SU-DHL-6 (cell line): ENCODE data around the gene SLC9A1.

Experiments
- H2AFZ ChIP-seq: fragments of 200-600 bp; sonication (generic); 2 replicates; pipeline ENCODE4 v1.6.1; 2014; ENCODE audit warnings: low read depth, mild to moderate bottlenecking, moderate library complexity, mixed read lengths, antibody characterized with exemption, low read length; ENCODE audit not compliant: severe bottlenecking
- H3F3A ChIP-seq: fragments of 200-600 bp; shearing (Covaris generic); 2 replicates; pipeline ENCODE4 v1.6.0; 2016; ENCODE audit warnings: antibody characterized with exemption, mild to moderate bottlenecking; ENCODE audit not compliant: insufficient read depth
- H3K27ac ChIP-seq: fragments of 200-600 bp; sonication (generic); 2 replicates; pipeline ENCODE4 v1.5.1; 2016; ENCODE audit warnings: low read depth, mild to moderate bottlenecking, low read length, moderate library complexity, mixed read lengths
- H3K27me3 ChIP-seq: fragments of 200-600 bp; sonication (generic), shearing (Covaris generic); 2 replicates; pipeline ENCODE4 v1.6.0; 2014; ENCODE audit warnings: mild to moderate bottlenecking, low read length
- H3K36me3 ChIP-seq: fragments of 200-600 bp; sonication (generic); 2 replicates; pipeline ENCODE4 v1.6.1; 2014; ENCODE audit warnings: mild to moderate bottlenecking, low read length, mixed read lengths
- H3K4me2 ChIP-seq: fragments of 300-600, 200-600 bp; shearing (Covaris generic), sonication (generic); 2 replicates; pipeline ENCODE4 v1.6.0; 2014; ENCODE audit warnings: low read length, low read depth, mild to moderate bottlenecking; ENCODE audit not compliant: poor library complexity, severe bottlenecking
- H3K4me3 ChIP-seq: fragments of 200-600 bp; sonication (generic); 2 replicates; pipeline ENCODE4 v1.5.1; 2014; ENCODE audit warnings: antibody characterized with exemption, low read length, mild to moderate bottlenecking, mixed read lengths; ENCODE audit not compliant: insufficient read depth, poor library complexity, severe bottlenecking
- H3K79me2 ChIP-seq: fragments of 200-600 bp; sonication (generic); 2 replicates; pipeline ENCODE4 v1.6.1; 2014; ENCODE audit warnings: mild to moderate bottlenecking, low read length, moderate library complexity; ENCODE audit not compliant: insufficient read depth
- H3K9ac ChIP-seq: fragments of 200-600 bp; sonication (generic); 2 replicates; pipeline ENCODE4 v1.7.0; 2014; ENCODE audit warnings: mild to moderate bottlenecking, low read length
- H3K9me2 ChIP-seq: fragments of 200-600 bp; sonication (generic); replicated peaks from 2 replicates; pipeline ENCODE4 v1.6.1; 2014; ENCODE audit warnings: low read length; ENCODE audit not compliant: insufficient read depth
- H3K9me3 ChIP-seq: fragments of 200-600 bp; sonication (generic); 2 replicates; pipeline ENCODE4 v1.6.1; 2014; ENCODE audit warnings: low read length, mixed read lengths; ENCODE audit not compliant: insufficient read depth
- H4K20me1 ChIP-seq: fragments of 200-600 bp; sonication (generic); 2 replicates; pipeline ENCODE4 v1.6.1; 2014; ENCODE audit warnings: low read depth, mild to moderate bottlenecking, antibody characterized with exemption, low read length, moderate library complexity, mixed read lengths
- EZH2phosphoT487 ChIP-seq: fragments of 200-600 bp; sonication (generic), shearing (Covaris generic); conservative IDR thresholded peaks from 2 replicates; pipeline ENCODE4 v1.6.1; 2018; ENCODE audit warnings: mild to moderate bottlenecking, antibody characterized with exemption, low read length, moderate library complexity, mixed read lengths
- TF ChIP-seq, protein P1 (sequence below): fragments of 200-600 bp; sonication (generic); IDR thresholded peaks from one replicate; pipeline ENCODE4 v1.5.1; 2017; ENCODE audit warnings: antibody characterized with exemption, mild to moderate bottlenecking, low read length, moderate library complexity; ENCODE audit not compliant: insufficient read depth, poor library complexity, severe bottlenecking

Gene SLC9A1

DNA sequence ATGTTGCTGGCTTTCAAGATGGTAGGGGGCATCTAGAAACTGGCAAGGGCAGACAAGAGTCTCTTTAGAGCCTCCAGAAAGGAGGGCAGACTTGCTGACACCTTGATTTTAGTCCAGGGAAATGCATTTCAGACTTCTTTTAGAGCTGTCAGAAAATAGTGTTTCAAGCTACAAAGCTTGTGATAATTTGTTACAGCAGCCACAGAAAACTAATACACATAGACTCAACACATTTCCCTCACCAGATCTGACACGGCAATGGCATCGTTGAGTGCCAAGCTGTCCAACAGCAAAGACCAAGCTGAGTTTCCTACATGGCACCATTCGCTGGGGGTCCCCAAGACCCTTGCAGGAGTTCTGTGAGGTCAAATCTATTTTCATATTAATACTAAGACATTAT lies 62.0 kb downstream of the SLC9A1 start:
- H3K4me3 ChIP-seq: no peak overlapping the region
- no peak overlapping the region for H3K27ac ChIP-seq
- H3K9me2 ChIP-seq: no peaks in the 10 kb centered on the region
- H3K36me3 ChIP-seq: no peaks in the 10 kb centered on the region
- H3K27me3 ChIP-seq: no peaks in the 10 kb centered on the region
- no peaks in the 10 kb centered on the region for H3K9me3 ChIP-seq
- H3K4me2 ChIP-seq: no peak overlapping the region
- no peak overlapping the region for H3K9ac ChIP-seq
- H3K79me2 ChIP-seq: no peaks in the 10 kb centered on the region
- TF ChIP-seq, protein P1, sequence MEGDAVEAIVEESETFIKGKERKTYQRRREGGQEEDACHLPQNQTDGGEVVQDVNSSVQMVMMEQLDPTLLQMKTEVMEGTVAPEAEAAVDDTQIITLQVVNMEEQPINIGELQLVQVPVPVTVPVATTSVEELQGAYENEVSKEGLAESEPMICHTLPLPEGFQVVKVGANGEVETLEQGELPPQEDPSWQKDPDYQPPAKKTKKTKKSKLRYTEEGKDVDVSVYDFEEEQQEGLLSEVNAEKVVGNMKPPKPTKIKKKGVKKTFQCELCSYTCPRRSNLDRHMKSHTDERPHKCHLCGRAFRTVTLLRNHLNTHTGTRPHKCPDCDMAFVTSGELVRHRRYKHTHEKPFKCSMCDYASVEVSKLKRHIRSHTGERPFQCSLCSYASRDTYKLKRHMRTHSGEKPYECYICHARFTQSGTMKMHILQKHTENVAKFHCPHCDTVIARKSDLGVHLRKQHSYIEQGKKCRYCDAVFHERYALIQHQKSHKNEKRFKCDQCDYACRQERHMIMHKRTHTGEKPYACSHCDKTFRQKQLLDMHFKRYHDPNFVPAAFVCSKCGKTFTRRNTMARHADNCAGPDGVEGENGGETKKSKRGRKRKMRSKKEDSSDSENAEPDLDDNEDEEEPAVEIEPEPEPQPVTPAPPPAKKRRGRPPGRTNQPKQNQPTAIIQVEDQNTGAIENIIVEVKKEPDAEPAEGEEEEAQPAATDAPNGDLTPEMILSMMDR: no peak
- TF ChIP-seq EZH2phosphoT487: no peak
- no peak overlapping the region for H2AFZ ChIP-seq
- H4K20me1 ChIP-seq: no peaks in the 10 kb centered on the region
- H3F3A ChIP-seq: no peaks in the 10 kb centered on the region

DNA sequence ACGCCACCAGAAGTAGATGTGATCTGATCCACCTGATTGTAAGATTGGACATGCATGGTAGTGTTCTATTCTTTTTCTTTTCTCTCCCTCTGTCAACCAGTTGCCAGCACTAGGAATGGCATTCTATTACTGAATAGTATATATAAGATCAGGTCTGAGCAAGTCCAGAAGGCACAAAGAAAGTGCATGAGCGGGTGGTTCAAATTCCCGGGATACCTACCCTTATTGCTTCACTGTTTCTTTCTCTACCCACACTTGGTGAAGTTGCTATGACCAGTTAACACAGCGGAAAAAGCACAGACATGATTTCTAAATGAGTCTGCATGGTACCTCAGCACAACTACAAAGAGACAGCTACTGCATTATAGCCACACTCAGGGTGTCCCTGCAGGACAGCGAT lies 64.0 kb downstream of the SLC9A1 start:
- no peaks in the 10 kb centered on the region for H3K36me3 ChIP-seq
- no peaks in the 10 kb centered on the region for H4K20me1 ChIP-seq
- H3K4me3 ChIP-seq: no peak overlapping the region
- H3K27ac ChIP-seq: no peak overlapping the region
- H3K9ac ChIP-seq: no peak overlapping the region
- H3F3A ChIP-seq: no peaks in the 10 kb centered on the region
- no peaks in the 10 kb centered on the region for H3K9me2 ChIP-seq
- H2AFZ ChIP-seq: no peak overlapping the region
- no peak for TF ChIP-seq EZH2phosphoT487
- TF ChIP-seq, protein P1: no peak
- H3K4me2 ChIP-seq: no peak overlapping the region
- no peaks in the 10 kb centered on the region for H3K9me3 ChIP-seq
- H3K27me3 ChIP-seq: no peaks in the 10 kb centered on the region
- H3K79me2 ChIP-seq: no peaks in the 10 kb centered on the region

GRCh38 chr1:27087371-27088220 lies 67.3 kb downstream of the SLC9A1 start:
- no peaks in the 10 kb centered on the region for H3K27me3 ChIP-seq
- no peaks in the 10 kb centered on the region for H3K9me2 ChIP-seq
- H2AFZ ChIP-seq: no peak overlapping the region
- H3K36me3 ChIP-seq: no peaks in the 10 kb centered on the region
- H3K4me3 ChIP-seq: no peak overlapping the region
- no peaks in the 10 kb centered on the region for H3K9me3 ChIP-seq
- no peaks in the 10 kb centered on the region for H3K79me2 ChIP-seq
- no peak for TF ChIP-seq EZH2phosphoT487
- TF ChIP-seq, protein P1: no peak
- no peak overlapping the region for H3K4me2 ChIP-seq
- H3K9ac ChIP-seq: no peak overlapping the region
- H4K20me1 ChIP-seq: no peaks in the 10 kb centered on the region
- no peak overlapping the region for H3K27ac ChIP-seq
- no peaks in the 10 kb centered on the region for H3F3A ChIP-seq
